Heart left ventricle (tissue), 16 donors: ENCODE data around the gene C1QTNF12. TPM values are rescaled to one million over a fixed set of nuclear protein-coding genes. Genes with fewer than 3 reads are reported as not detected.

Experiments used
- ATAC-seq, 4 donors: fragments of 200-7000 bp; cut with Tn5 transposase; one replicate each; pipeline ENCODE4 v1.9.1; 2020 to 2022; ENCODE audit warnings: moderate library complexity in 4 of 4, mild to moderate bottlenecking in 3 of 4, moderate number of reproducible peaks in 1 of 4
- DNase-seq, 5 donors: peaks; one replicate each; pipeline ENCODE4 v3.0.0-alpha.2; 2020
- H3K27ac ChIP-seq, 12 donors: fragments of 200-600 bp; sonication (generic) in 4 of 12; one replicate each; pipeline versions ENCODE4 v1.5.0 to v1.8.0; 2016 to 2022; ENCODE audit warnings: mild to moderate bottlenecking in 2 of 12
- H3K27me3 ChIP-seq, 9 donors: fragments of 200-600 bp; sonication (generic) in 2 of 9; one replicate each; pipeline versions ENCODE4 v1.5.1 to v1.8.0; 2016 to 2022; ENCODE audit warnings: mild to moderate bottlenecking in 3 of 9
- H3K36me3 ChIP-seq, 9 donors: fragments of 200-600 bp; sonication (generic) in 2 of 9; one replicate each; pipeline versions ENCODE4 v1.5.0 to v1.8.0; 2018 to 2022; ENCODE audit warnings: mild to moderate bottlenecking in 2 of 9
- H3K4me1 ChIP-seq, 12 donors: fragments of 200-600 bp; sonication (generic) in 4 of 12; one replicate each; pipeline versions ENCODE4 v1.5.0 to v1.8.0; 2016 to 2022; ENCODE audit warnings: mild to moderate bottlenecking in 3 of 12
- H3K4me3 ChIP-seq, 12 donors: fragments of 200-600 bp; sonication (generic) in 4 of 12; one replicate each; pipeline versions ENCODE4 v1.5.0 to v1.8.0; 2017 to 2022; ENCODE audit warnings: mild to moderate bottlenecking in 9 of 12, moderate library complexity in 4 of 12
- H3K9me3 ChIP-seq, 12 donors: fragments of 200-600 bp; sonication (generic) in 4 of 12; one replicate each; pipeline versions ENCODE4 v1.5.0 to v1.8.0; 2016 to 2022; ENCODE audit warnings: mild to moderate bottlenecking in 1 of 12
- POLR2A ChIP-seq, 2 donors: fragments of 450-650 bp; IDR thresholded peaks; one replicate each; pipeline ENCODE4 v1.6.1; 2017; ENCODE audit warnings: antibody characterized with exemption in 2 of 2, mild to moderate bottlenecking in 2 of 2, moderate library complexity in 2 of 2
- WGBS, 4 donors: extraction: QIAGEN DNeasy Blood & Tissue Kit in 2 of 4; methylation state at CpG; one replicate each; pipeline versions ENCODE4 v1.1.5 to v1.1.7; 2013 to 2018; 5-methylcytosine and 5-hydroxymethylcytosine counted together
- intact Hi-C, 10 donors: fragments of 100-400 bp; cut with DNase I; formaldehyde crosslinking; loops; one replicate each; pipeline versions ENCODE4 v1.11.1 to v1.14.2; 2022
- polyA plus RNA-seq, 2 donors: library from polyadenylated mRNA; stranded (reverse); fragments of 200-250 nt; gene quantifications; one replicate each; pipeline ENCODE4 v1.2.3, GENCODE V29; 2013
- total RNA-seq, 9 donors: library from RNA; depleted of rRNA in 2 of 9; stranded (reverse); fragments of >200 nt in 2 of 9; fragmentation: NEBNext Ultra II Directional in 3 of 9; extraction: Animal tissue kit (Norgen Biotek cat#: 25700) in 3 of 9; gene quantifications; one replicate each; pipeline versions ENCODE4 v1.1.0 to v1.2.4, GENCODE V29; 2016 to 2023
- TF ChIP-seq, protein P1 (sequence below), 12 donors: fragments of 200-600 bp; sonication (generic) in 4 of 12; IDR thresholded peaks; one replicate each; pipeline versions ENCODE4 v1.5.0 to v1.8.0; 2018 to 2022; ENCODE audit warnings: antibody characterized with exemption in 12 of 12, mild to moderate bottlenecking in 5 of 12
- donor health status: ischemic (EF 13 %, LVEDD 7.1; RV severe dilation, severe dysfunction).
- donor health status: healthy with polysubstance abuse.
- donor health status: DM: no; HTN: yes; CAD: no.
- donor health status: DM: no; HTN: no; CAD: no.
- donor health status: ischemic (EF 25% LVEDD 6.9; RV normal size, moderate dysfunction).
- donor health status: ischemic (EF 25% LVEDD 5.7; RV mildly dilated, moderate dysfunction).
- donor health status: healthy.
- donor health status: DM: yes; HTN: yes; CAD: no.
- donor health status: ischemic (EF 35%, LVEDD 5.7; RV mildly dilated, moderate dysfunction).
- donor health status: nonischemic (EF 11% LVEDD 7.7; RV severe dilation, severe dysfunction).
- donor health status: DM: yes; HTN: yes; CAD: no.
- donor health status: PGD.
- donor health status: ischemic (EF 29% LVEDD 5.4; RV normal size, mild dysfunction).
- donor health status: nonischemic (EF 23%, LVEDD 6.1; RV moderate dilation, normal function).

The C1QTNF12 gene
- total and polyA plus RNA-seq, 11 donors: 0.72 to 3.5 (median 0.85) TPM; not detected in 2

DNA sequence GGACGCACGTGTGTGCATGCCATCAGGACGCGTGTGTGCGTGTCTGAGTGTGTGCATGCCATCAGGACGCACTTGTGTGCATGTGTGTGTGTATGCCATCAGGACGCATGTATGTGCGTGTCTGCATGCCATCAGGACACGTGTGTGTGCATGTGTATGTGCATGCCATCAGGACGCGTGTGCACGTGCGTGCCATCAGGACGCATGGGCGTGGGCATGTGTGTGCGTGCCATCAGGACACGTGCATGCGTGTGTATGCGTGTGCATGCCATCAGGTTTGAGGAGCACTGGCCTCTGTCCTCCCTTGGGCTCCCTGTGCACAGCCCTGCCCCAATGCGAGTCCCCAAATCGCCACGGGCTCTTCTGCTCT lies 12.6 kb upstream of the C1QTNF12 start:
- peaks cover 0 to 82% (median 73%) of the 10 kb centered on the region in 9 donors for H3K36me3 ChIP-seq
- H3K4me1 ChIP-seq: peaks cover 0 to 28% (median 14%) of the 10 kb centered on the region in 12 donors
- 90 to 95% (median 94%) methylated on average over 22 of the region's 22 CpGs for WGBS, 4 donors
- intact Hi-C loops: no loop called here
- TF ChIP-seq, protein P1, sequence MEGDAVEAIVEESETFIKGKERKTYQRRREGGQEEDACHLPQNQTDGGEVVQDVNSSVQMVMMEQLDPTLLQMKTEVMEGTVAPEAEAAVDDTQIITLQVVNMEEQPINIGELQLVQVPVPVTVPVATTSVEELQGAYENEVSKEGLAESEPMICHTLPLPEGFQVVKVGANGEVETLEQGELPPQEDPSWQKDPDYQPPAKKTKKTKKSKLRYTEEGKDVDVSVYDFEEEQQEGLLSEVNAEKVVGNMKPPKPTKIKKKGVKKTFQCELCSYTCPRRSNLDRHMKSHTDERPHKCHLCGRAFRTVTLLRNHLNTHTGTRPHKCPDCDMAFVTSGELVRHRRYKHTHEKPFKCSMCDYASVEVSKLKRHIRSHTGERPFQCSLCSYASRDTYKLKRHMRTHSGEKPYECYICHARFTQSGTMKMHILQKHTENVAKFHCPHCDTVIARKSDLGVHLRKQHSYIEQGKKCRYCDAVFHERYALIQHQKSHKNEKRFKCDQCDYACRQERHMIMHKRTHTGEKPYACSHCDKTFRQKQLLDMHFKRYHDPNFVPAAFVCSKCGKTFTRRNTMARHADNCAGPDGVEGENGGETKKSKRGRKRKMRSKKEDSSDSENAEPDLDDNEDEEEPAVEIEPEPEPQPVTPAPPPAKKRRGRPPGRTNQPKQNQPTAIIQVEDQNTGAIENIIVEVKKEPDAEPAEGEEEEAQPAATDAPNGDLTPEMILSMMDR (IDR thresholded peaks at IDR 0.05): no peak
- TF ChIP-seq POLR2A (IDR thresholded peaks at IDR 0.05): no peak
- ATAC-seq (peak in 1 of 4 donors; percentile 11), DNase-seq (no peak)
- no peak overlapping the region for H3K4me3 ChIP-seq
- H3K9me3 ChIP-seq: no peaks in the 10 kb centered on the region
- H3K27ac ChIP-seq: no peak overlapping the region
- H3K27me3 ChIP-seq: no peaks in the 10 kb centered on the region

DNA sequence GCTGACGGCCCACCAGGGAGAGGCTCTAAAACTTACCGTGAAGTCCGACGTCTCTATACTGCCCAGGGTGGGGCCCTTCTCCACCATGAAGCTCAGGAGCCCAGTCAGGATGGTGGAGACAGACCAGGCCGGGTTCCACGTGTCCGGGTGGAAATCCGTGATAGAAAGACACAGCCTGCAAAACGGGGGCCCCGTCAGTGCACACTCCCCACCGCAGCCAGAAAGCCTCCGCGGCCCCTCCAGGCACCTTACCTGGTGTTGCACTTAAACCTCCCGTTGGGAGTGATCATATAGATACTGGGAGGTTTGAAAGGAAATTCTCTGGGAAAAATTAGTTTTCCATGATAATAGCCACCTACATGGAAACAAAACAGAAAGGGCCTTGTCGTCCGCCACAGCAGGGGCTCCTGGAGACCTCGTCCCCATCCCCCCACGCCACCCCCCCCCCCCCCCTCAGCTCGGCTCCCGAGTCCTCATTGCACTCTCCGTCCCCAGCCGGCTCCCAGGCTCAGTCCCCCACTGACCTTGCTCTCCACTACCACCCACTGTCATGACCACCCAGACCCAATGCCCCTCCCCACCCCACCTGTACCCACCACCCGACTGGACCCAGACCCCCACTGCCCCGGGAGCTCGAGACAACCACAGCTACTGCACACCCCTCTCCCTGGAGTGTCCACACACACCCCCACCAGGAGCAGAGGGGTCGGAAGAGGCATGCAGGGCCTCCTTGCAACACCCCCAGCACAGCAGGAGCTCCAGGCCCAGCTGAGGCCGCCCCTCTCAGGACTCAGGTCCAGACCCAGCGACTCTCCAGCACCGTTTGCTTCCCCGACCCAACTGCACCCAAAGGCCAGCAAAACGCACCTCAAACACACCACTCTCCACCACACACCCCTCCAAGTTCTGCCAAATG lies 10.7 kb upstream of the C1QTNF12 start:
- intact Hi-C loops: no loop called here
- H3K27ac ChIP-seq: no peak overlapping the region
- H3K4me1 ChIP-seq: peaks cover 0 to 28% (median 14%) of the 10 kb centered on the region in 12 donors
- H3K4me3 ChIP-seq: no peak overlapping the region
- no peak for ATAC-seq
- TF ChIP-seq, protein P1 (IDR thresholded peaks at IDR 0.05): no peak
- no peak for TF ChIP-seq POLR2A (IDR thresholded peaks at IDR 0.05)
- H3K9me3 ChIP-seq: no peaks in the 10 kb centered on the region
- DNase-seq: peak in 1 of 5 donors; percentile 54
- H3K27me3 ChIP-seq: no peaks in the 10 kb centered on the region
- peaks cover 0 to 82% (median 70%) of the 10 kb centered on the region in 9 donors for H3K36me3 ChIP-seq
- 90 to 95% (median 93%) methylated on average over 22 to 31 of the region's 31 CpGs for WGBS, 4 donors

DNA sequence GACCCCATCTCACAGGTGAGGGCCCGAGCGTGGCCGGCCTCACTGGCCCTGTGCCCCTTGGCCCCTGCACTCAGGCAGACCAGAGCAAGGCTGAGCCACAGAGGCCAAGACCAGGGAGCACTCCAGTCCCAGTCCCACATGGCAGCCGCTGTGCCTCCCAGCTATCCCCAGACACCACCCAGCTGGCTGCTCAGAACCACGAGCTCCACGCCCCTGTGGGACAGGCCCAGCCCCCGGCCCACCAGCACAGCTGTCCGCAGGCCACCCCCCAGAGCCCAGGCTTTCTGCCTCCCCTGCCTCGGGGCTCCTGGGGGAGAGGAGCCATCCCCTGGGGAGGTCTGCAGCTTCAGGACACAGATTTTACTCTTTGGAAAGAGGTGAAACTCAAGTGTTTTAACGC lies 9.1 kb upstream of the C1QTNF12 start:
- no peak for ATAC-seq
- no peak for DNase-seq
- TF ChIP-seq POLR2A (IDR thresholded peaks at IDR 0.05): no peak
- TF ChIP-seq, protein P1 (IDR thresholded peaks at IDR 0.05): no peak
- Histone ChIP-seq H3K4me1 (peaks cover 0 to 20% (median 4%) of the 10 kb centered on the region in 12 donors), H3K27me3 (no peaks in the 10 kb centered on the region), H3K36me3 (peaks cover 0 to 70% (median 57%) of the 10 kb centered on the region in 9 donors), H3K27ac (no peak overlapping the region), H3K4me3 (no peak overlapping the region), H3K9me3 (no peaks in the 10 kb centered on the region)
- intact Hi-C loops: no loop called here
- WGBS, 4 donors: 91 to 92% (median 91%) methylated on average over 5 to 10 of the region's 10 CpGs

DNA sequence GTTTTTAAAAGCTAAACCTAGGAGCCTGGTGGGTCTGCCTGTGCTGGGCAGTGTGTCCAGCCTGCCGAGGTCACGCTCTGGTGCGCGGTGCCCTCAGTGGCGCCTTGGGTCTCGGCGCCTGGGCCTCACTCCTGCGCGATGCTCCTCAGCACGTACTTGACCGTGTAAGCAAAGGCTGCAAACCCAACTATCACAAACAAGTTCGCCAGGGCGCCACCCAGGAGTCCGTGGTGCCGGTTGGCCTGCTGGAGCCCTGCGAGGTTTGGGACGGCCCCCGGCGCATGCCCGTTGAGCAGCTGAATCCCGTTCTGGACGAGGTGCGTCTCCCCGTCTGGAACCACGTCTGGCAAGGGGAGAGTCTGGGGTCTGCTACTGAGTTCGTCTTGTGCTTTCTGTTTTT lies 8.6 kb upstream of the C1QTNF12 start:
- H3K4me3 ChIP-seq: no peak overlapping the region
- no peaks in the 10 kb centered on the region for H3K27me3 ChIP-seq
- no peaks in the 10 kb centered on the region for H3K9me3 ChIP-seq
- ATAC-seq: no peak
- no peak overlapping the region for H3K27ac ChIP-seq
- intact Hi-C loops: no loop called here
- peaks cover 0 to 15% (median 3%) of the 10 kb centered on the region in 12 donors for H3K4me1 ChIP-seq
- DNase-seq: peak in 1 of 5 donors; percentile 49
- 93 to 97% (median 95%) methylated on average over 25 to 26 of the region's 26 CpGs for WGBS, 4 donors
- H3K36me3 ChIP-seq: peaks cover 0 to 67% (median 54%) of the 10 kb centered on the region in 9 donors
- TF ChIP-seq POLR2A (IDR thresholded peaks at IDR 0.05): no peak
